B cell (primary cell): ENCODE measurements around the gene FAM186B. TPM values are rescaled to one million over a fixed set of nuclear protein-coding genes. Genes with fewer than 3 reads are reported as not detected.

ENCODE experiments used
- ATAC-seq: fragments of 200-7000 bp; cut with Tn5 transposase; one replicate; pipeline ENCODE4 v1.10.0; 2021; ENCODE audit warnings: low read depth, mild to moderate bottlenecking, moderate number of reproducible peaks, moderate library complexity
- CTCF ChIA-PET: fragments of 350-600 bp; sonication (Branson Sonifier 250); formaldehyde crosslinking; loops from one replicate; lab custom pipeline; 2021; ENCODE audit warnings: antibody characterized with exemption, inconsistent platforms; lab: Charles Lee
- POLR2A ChIA-PET: fragments of 350-600 bp; sonication (Branson Sonifier 250); formaldehyde crosslinking; loops from one replicate; lab custom pipeline; 2021; ENCODE audit warnings: antibody characterized with exemption; lab: Charles Lee
- DNase-seq: peaks from one replicate; pipeline ENCODE4 v3.0.0; 2013
- H2AFZ ChIP-seq: 2 replicates; pipeline ENCODE4 v1.6.1; 2012; ENCODE audit warnings: mild to moderate bottlenecking, low read depth, low read length; ENCODE audit not compliant: insufficient read depth, poor library complexity, severe bottlenecking
- H3K27ac ChIP-seq, 2 donors: 1 replicate in 1 of 2; 2 replicates in 1 of 2; pipeline ENCODE4 v1.5.1; 2012 to 2013; ENCODE audit warnings: low read length in 2 of 2, mild to moderate bottlenecking in 2 of 2, moderate library complexity in 1 of 2
- H3K27me3 ChIP-seq, 4 experiments: fragments of 200-600 bp in 1 of 4; sonication (generic) in 1 of 4; replicated peaks in 1 of 4; 1 replicate in 2 of 4; 2 replicates in 2 of 4; pipeline versions ENCODE4 v1.6.1 to v1.7.0; 2013 to 2016; ENCODE audit warnings: low read length in 3 of 4, mild to moderate bottlenecking in 2 of 4, mixed read lengths in 1 of 4, moderate library complexity in 1 of 4; ENCODE audit not compliant: insufficient read depth in 4 of 4, control insufficient read depth in 3 of 4; ENCODE audit errors: control extremely low read depth in 1 of 4
- H3K36me3 ChIP-seq, 2 experiments: replicated peaks in 1 of 2; 1 replicate in 1 of 2; 2 replicates in 1 of 2; pipeline versions ENCODE4 v1.6.1 to v1.7.1; 2013; ENCODE audit warnings: low read length in 1 of 2; ENCODE audit not compliant: insufficient read depth in 2 of 2, control insufficient read depth in 1 of 2; ENCODE audit errors: control extremely low read depth in 1 of 2, extremely low read depth in 1 of 2
- H3K4me1 ChIP-seq, 2 donors: fragments of 200-600 bp in 1 of 2; sonication (generic) in 1 of 2; 1 replicate in 1 of 2; 2 replicates in 1 of 2; pipeline versions ENCODE4 v1.5.1 to v1.6.1; 2013 to 2017; ENCODE audit warnings: low read length in 2 of 2; ENCODE audit not compliant: control insufficient read depth in 2 of 2, insufficient read depth in 2 of 2
- H3K4me2 ChIP-seq: replicated peaks from 2 replicates; pipeline ENCODE3; 2012; ENCODE audit warnings: mild to moderate bottlenecking, low read depth, low read length; ENCODE audit not compliant: poor library complexity, severe bottlenecking
- H3K4me3 ChIP-seq, 5 experiments: fragments of 200-600 bp in 1 of 5; sonication (generic) in 1 of 5; 1 replicate in 3 of 5; 2 replicates in 2 of 5; pipeline versions ENCODE4 v1.5.1 to v1.7.0; 2011 to 2016; ENCODE audit warnings: low read length in 4 of 5, mild to moderate bottlenecking in 4 of 5, low read depth in 2 of 5, control low read depth in 1 of 5, moderate library complexity in 1 of 5; ENCODE audit not compliant: insufficient read depth in 1 of 5; ENCODE audit errors: control extremely low read depth in 1 of 5, extremely low read depth in 1 of 5
- H3K79me2 ChIP-seq: fragments of 200-600 bp; sonication (generic); one replicate; pipeline ENCODE4 v1.6.0; 2016; ENCODE audit warnings: low read length; ENCODE audit not compliant: control insufficient read depth, insufficient read depth
- H3K9ac ChIP-seq: fragments of 200-600 bp; sonication (generic); 2 replicates; pipeline ENCODE4 v1.6.1; 2017; ENCODE audit warnings: mild to moderate bottlenecking, low read length, moderate library complexity
- H3K9me3 ChIP-seq, 3 donors: one replicate each; pipeline versions ENCODE4 v1.6.1 to v1.7.1; 2013; ENCODE audit warnings: low read length in 2 of 3; ENCODE audit not compliant: control insufficient read depth in 2 of 3, insufficient read depth in 1 of 3; ENCODE audit errors: control extremely low read depth in 1 of 3
- H4K20me1 ChIP-seq: 2 replicates; pipeline ENCODE4 v1.6.0; 2012; ENCODE audit warnings: mild to moderate bottlenecking, low read length; ENCODE audit not compliant: insufficient read depth, control insufficient read depth, poor library complexity, severe bottlenecking
- H3K27ac Mint-ChIP-seq: one replicate; pipeline ENCODE4 v1.8.0; 2021; ENCODE audit warnings: mixed read lengths
- H3K27me3 Mint-ChIP-seq: one replicate; pipeline ENCODE4 v1.8.0; 2021; ENCODE audit warnings: mixed read lengths
- H3K4me1 Mint-ChIP-seq: one replicate; pipeline ENCODE4 v1.8.0; 2021; ENCODE audit warnings: mixed read lengths
- H3K4me3 Mint-ChIP-seq: one replicate; pipeline ENCODE4 v1.8.0; 2021; ENCODE audit warnings: mixed read lengths
- H3K9me3 Mint-ChIP-seq: one replicate; pipeline ENCODE4 v1.8.0; 2022; ENCODE audit warnings: mixed read lengths; ENCODE audit not compliant: insufficient read depth
- CTCF ChIP-seq: fragments of 200-600 bp; IDR thresholded peaks from one replicate; pipeline ENCODE4 v1.8.0; 2022; ENCODE audit warnings: antibody characterized with exemption, mild to moderate bottlenecking
- EZH2 ChIP-seq: IDR thresholded peaks from 2 replicates; pipeline ENCODE4 v1.6.1; 2012; ENCODE audit warnings: borderline replicate concordance, low read depth, mild to moderate bottlenecking, moderate library complexity, low read length; ENCODE audit not compliant: insufficient read depth, poor library complexity, severe bottlenecking
- WGBS: methylation state at CpG from one replicate; pipeline ENCODE4 v1.1.5; 2013; ENCODE audit warnings: missing lambda C conversion rate; ENCODE audit not compliant: insufficient coverage; 5-methylcytosine and 5-hydroxymethylcytosine counted together
- intact Hi-C: fragments of 100-400 bp; cut with micrococcal nuclease; formaldehyde crosslinking; loops from one replicate; pipeline ENCODE4 v1.10.0; 2022
- polyA plus RNA-seq: library from polyadenylated mRNA; depleted of rRNA; stranded (reverse); fragments of >200 nt; gene quantifications from 2 replicates; pipeline ENCODE4 v1.2.3, GENCODE V29; 2012
- total RNA-seq, 2 donors: library from RNA; stranded (reverse); fragments of 120-200 nt in 1 of 2; gene quantifications; 1 replicate in 1 of 2; 2 replicates in 1 of 2; pipeline versions ENCODE4 v1.2.3 to v1.2.4, GENCODE V29; 2013 to 2022

The FAM186B gene
- total and polyA plus RNA-seq, 2 donors (not counting 1 experiment from before 2014, with no cell fraction given), result 0.13 to 0.47 TPM

- peaks cover 20% of the 10 kb centered on the region for H3K4me1 Mint-ChIP-seq
- peaks cover 37% of the 10 kb centered on the region for H3K27me3 Mint-ChIP-seq
Observed at GRCh38 chr12:49545815-49546214, 59.6 kb downstream of the FAM186B start.

More at GRCh38 chr12:49545815-49546214, 59.6 kb downstream of the FAM186B start:
- POLR2A ChIA-PET, result no interaction called here
- 93% methylated on average over 4 of the region's 4 CpGs for WGBS
- intact Hi-C loops, result no loop called here
- Mint-ChIP-seq H3K4me3 (no peak overlapping the region), H3K27ac (no peak overlapping the region), H3K9me3 (no peaks in the 10 kb centered on the region)
- Histone ChIP-seq H3K4me3 (no peak overlapping the region), H3K9me3 (no peaks in the 10 kb centered on the region), H3K27ac (no peak overlapping the region), H3K79me2 (no peaks in the 10 kb centered on the region), H3K9ac (no peak overlapping the region), H3K4me2 (no peak overlapping the region), H3K27me3 (peaks cover 0 to 49% (median 14%) of the 10 kb centered on the region in 4 experiments), H2AFZ (no peak overlapping the region), H3K36me3 (no peaks in the 10 kb centered on the region), H4K20me1 (no peaks in the 10 kb centered on the region), H3K4me1 (peaks cover 13 to 22% of the 10 kb centered on the region in 2 donors)
- CTCF ChIA-PET, result interaction anchor here (0.8 to 1.4 kb wide), 2 partner anchors 187 to 555 kb away, joined by 4 to 7 read pairs; no protein-coding TSS in a partner anchor
- TF ChIP-seq CTCF, result no peak
- TF ChIP-seq EZH2, result no peak
- no peak for DNase-seq
- no peak for ATAC-seq
